ENCODE results near the gene PKHD1.

The PKHD1 gene

GRCh38 chr6:51775942-51776860 lies 311.2 kb downstream of the PKHD1 start:
- no peak for DNase-seq

- no peak for DNase-seq
These were observed 319.3 kb downstream of the PKHD1 start for GRCh38 chr6:51768087-51768486.

- DNase-seq = no peak
These were observed 322.2 kb downstream of the PKHD1 start for GRCh38 chr6:51765230-51765629.

- DNase-seq = peak in 1 of 2 experiments; percentile 4
These were observed 333.8 kb downstream of the PKHD1 start for GRCh38 chr6:51753635-51754034.

GRCh38 chr6:51743999-51744398 lies 343.4 kb downstream of the PKHD1 start:
- no peak for DNase-seq

- no peak for DNase-seq
These were observed 346.8 kb downstream of the PKHD1 start for GRCh38 chr6:51740658-51741057.

- DNase-seq = no peak
These were observed 348.8 kb downstream of the PKHD1 start for GRCh38 chr6:51738614-51739013.

GRCh38 chr6:51737580-51738360 lies 349.6 kb downstream of the PKHD1 start:
- no peak for DNase-seq

GRCh38 chr6:51725155-51725554 lies 362.3 kb downstream of the PKHD1 start:
- no peak for DNase-seq

- DNase-seq = no peak
These were observed 367.1 kb downstream of the PKHD1 start for GRCh38 chr6:51720327-51720726.

GRCh38 chr6:51719297-51719696 lies 368.1 kb downstream of the PKHD1 start:
- DNase-seq = no peak

- no peak for DNase-seq
These were observed 368.9 kb downstream of the PKHD1 start for GRCh38 chr6:51718533-51718932.

- no peak for DNase-seq
These were observed 369.9 kb downstream of the PKHD1 start for GRCh38 chr6:51717477-51717876.

- DNase-seq = no peak
These were observed 375.5 kb downstream of the PKHD1 start for GRCh38 chr6:51711876-51712275.

- DNase-seq = no peak
These were observed 381.3 kb downstream of the PKHD1 start for GRCh38 chr6:51706086-51706485.

- no peak for DNase-seq
These were observed 382.4 kb downstream of the PKHD1 start for GRCh38 chr6:51704932-51705540.

GRCh38 chr6:51702851-51703250 lies 384.6 kb downstream of the PKHD1 start:
- no peak for DNase-seq

- no peak for DNase-seq
These were observed 402.8 kb downstream of the PKHD1 start for GRCh38 chr6:51684603-51685002.

GRCh38 chr6:51684038-51684437 lies 403.4 kb downstream of the PKHD1 start:
- no peak for DNase-seq

- DNase-seq = no peak
These were observed 408.4 kb downstream of the PKHD1 start for GRCh38 chr6:51678905-51679620.

- no peak for DNase-seq
These were observed 409.1 kb downstream of the PKHD1 start for GRCh38 chr6:51678274-51678673.

- DNase-seq = no peak
These were observed 411.5 kb downstream of the PKHD1 start for GRCh38 chr6:51675922-51676275.
